ENCODE measurements around the gene AHCYL2. TPM values are rescaled to one million over a fixed set of nuclear protein-coding genes. Genes with fewer than 3 reads are reported as not detected.

The AHCYL2 gene
- total RNA-seq, 1 donor from 2014 or later = 39.3 TPM

DNA sequence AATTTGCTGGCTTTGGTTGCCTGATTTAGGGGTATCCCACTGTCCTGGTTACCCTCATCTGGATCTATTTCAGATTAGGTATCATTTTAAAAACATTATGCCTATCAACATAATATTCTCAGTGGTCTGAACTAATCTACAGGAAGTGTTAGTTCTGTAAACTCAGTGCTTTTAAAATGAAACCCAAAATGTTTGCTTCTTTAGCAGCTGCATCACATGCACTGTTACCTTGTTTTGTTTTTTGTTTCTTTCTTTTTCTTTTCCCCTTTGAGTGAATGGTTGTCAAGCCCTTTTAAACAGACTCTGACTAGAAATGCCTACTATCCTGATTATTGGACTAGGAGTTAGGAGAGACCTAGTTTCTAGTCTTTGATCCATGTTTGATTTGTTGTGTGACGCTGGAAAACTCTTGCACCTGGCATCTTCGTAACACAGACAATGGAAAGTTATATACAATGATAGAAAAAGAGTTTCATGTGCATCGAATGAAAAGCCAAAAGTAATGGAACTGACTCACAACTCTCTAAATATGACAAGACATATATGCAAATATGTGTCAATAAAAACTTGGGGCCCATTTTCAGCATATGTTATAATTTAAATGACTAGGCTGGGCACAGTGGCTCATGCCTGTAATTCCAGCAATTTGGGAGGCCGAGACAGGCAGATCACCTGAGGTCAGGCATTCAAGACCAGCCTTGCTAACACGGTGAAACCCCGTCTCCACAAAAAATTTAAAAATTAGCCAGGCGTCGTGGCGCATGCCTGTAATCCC, 157.1 kb downstream of the AHCYL2 start:
- H2AFZ ChIP-seq (replicated peaks) = no peak overlapping the region
- H4K20me1 ChIP-seq (ENCODE audit: low read depth) = peaks cover 16% of the 10 kb centered on the region
- Mint-ChIP-seq H3K4me1 (peaks cover 9% of the 10 kb centered on the region), H3K9me3 (no peaks in the 10 kb centered on the region), H3K27me3 (ENCODE audit: insufficient read depth, low read depth) (no peaks in the 10 kb centered on the region), H3K27ac (no peak overlapping the region), H3K36me3 (peaks cover 7% of the 10 kb centered on the region), H3K4me3 (no peak overlapping the region)
- no peak for DNase-seq (ENCODE audit: low spot score)
- H3K36me3 ChIP-seq = no peaks in the 10 kb centered on the region
- H3K4me1 ChIP-seq = peaks cover 11% of the 10 kb centered on the region
- no peak overlapping the region for H3K4me2 ChIP-seq
- H3K27ac ChIP-seq = no peak overlapping the region
- no peaks in the 10 kb centered on the region for H3K9me3 ChIP-seq (ENCODE audit: low read depth)
- H3K79me2 ChIP-seq (ENCODE audit: low read depth) = no peaks in the 10 kb centered on the region
- no peak overlapping the region for H3K4me3 ChIP-seq
- no peak for TF ChIP-seq EZH2phosphoT487 (IDR thresholded peaks at IDR 0.05)
- no peak for TF ChIP-seq EZH2 (IDR thresholded peaks at IDR 0.05)
- TF ChIP-seq, protein P1, sequence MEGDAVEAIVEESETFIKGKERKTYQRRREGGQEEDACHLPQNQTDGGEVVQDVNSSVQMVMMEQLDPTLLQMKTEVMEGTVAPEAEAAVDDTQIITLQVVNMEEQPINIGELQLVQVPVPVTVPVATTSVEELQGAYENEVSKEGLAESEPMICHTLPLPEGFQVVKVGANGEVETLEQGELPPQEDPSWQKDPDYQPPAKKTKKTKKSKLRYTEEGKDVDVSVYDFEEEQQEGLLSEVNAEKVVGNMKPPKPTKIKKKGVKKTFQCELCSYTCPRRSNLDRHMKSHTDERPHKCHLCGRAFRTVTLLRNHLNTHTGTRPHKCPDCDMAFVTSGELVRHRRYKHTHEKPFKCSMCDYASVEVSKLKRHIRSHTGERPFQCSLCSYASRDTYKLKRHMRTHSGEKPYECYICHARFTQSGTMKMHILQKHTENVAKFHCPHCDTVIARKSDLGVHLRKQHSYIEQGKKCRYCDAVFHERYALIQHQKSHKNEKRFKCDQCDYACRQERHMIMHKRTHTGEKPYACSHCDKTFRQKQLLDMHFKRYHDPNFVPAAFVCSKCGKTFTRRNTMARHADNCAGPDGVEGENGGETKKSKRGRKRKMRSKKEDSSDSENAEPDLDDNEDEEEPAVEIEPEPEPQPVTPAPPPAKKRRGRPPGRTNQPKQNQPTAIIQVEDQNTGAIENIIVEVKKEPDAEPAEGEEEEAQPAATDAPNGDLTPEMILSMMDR (IDR thresholded peaks at IDR 0.05) = no peak
- H3K9ac ChIP-seq = no peak overlapping the region
- no peaks in the 10 kb centered on the region for H3F3A ChIP-seq (ENCODE audit: low read depth)
- no peaks in the 10 kb centered on the region for H3K27me3 ChIP-seq

DNA sequence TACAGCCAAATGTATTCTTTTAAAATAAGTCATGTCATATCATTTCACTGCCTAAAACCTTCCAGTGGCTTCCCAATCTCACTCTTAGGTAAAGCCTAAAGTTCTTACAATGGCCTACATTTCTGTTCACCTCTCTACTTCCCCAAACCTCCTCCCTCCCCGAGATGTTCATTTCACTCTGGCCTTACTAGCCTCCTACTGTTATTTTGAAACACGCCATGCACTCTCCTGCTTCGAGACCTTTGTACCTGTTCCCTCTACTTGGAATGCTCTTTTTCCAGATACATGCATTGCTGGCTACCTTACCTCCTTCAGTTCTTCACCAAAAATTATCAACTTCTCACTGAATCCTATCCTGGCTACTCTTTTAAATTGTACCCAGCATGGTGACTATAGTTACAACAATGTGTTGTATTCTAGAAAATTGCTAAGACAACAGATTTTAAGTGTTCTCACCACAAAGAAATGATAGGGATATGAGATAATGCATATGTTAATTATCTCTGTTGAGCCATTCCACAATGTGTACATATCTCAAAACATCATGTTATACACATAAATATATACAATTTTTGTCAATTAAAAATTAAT, 158.8 kb downstream of the AHCYL2 start:
- no peak overlapping the region for H3K27ac Mint-ChIP-seq
- H3K9me3 Mint-ChIP-seq = no peaks in the 10 kb centered on the region

DNA sequence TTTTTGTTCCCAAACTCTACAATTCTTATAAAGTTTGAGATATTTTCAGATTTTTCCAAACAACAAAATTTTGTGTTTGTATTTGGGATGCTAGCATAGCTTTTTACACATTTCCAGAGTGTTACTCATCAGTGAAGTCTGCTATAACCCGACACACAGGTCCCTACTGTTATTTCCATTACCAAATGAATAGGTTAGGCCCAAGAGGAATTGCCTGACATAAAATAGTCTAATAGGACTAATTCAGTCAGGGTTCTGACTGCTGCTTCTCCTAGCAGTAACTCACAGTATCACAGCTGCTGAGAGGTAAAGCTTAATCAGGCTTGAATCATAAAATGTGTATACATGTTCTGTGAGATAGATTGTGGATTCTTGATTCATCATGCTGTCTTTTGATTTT, 160.3 kb downstream of the AHCYL2 start:
- peaks cover 16% of the 10 kb centered on the region for H3F3A ChIP-seq (ENCODE audit: low read depth)
- Mint-ChIP-seq H3K27ac (no peak overlapping the region), H3K36me3 (peaks cover 7% of the 10 kb centered on the region), H3K9me3 (no peaks in the 10 kb centered on the region), H3K27me3 (ENCODE audit: insufficient read depth, low read depth) (no peaks in the 10 kb centered on the region), H3K4me1 (peaks cover 28% of the 10 kb centered on the region), H3K4me3 (no peak overlapping the region)
- no peak overlapping the region for H2AFZ ChIP-seq (replicated peaks)
- H3K36me3 ChIP-seq = no peaks in the 10 kb centered on the region
- DNase-seq (ENCODE audit: low spot score) = no peak
- no peaks in the 10 kb centered on the region for H3K27me3 ChIP-seq
- H3K79me2 ChIP-seq (ENCODE audit: low read depth) = no peaks in the 10 kb centered on the region
- TF ChIP-seq EZH2phosphoT487 (IDR thresholded peaks at IDR 0.05) (no peak), EZH2 (IDR thresholded peaks at IDR 0.05) (no peak)
- TF ChIP-seq, protein P1 (IDR thresholded peaks at IDR 0.05) = no peak
- no peak overlapping the region for H3K4me2 ChIP-seq
- H3K9me3 ChIP-seq (ENCODE audit: low read depth) = no peaks in the 10 kb centered on the region
- H4K20me1 ChIP-seq (ENCODE audit: low read depth) = peaks cover 44% of the 10 kb centered on the region
- no peak overlapping the region for H3K27ac ChIP-seq
- no peak overlapping the region for H3K4me3 ChIP-seq
- H3K9ac ChIP-seq = no peak overlapping the region
- H3K4me1 ChIP-seq = peaks cover 40% of the 10 kb centered on the region

More for the DNA sequence above, 158.8 kb downstream of the AHCYL2 start:
- no peaks in the 10 kb centered on the region for H3K36me3 ChIP-seq
- Mint-ChIP-seq H3K4me1 (peaks cover 25% of the 10 kb centered on the region), H3K36me3 (peaks cover 7% of the 10 kb centered on the region), H3K4me3 (no peak overlapping the region), H3K27me3 (ENCODE audit: insufficient read depth, low read depth) (no peaks in the 10 kb centered on the region)
- no peak overlapping the region for H3K9ac ChIP-seq
- H3K79me2 ChIP-seq (ENCODE audit: low read depth) = no peaks in the 10 kb centered on the region
- H3K4me2 ChIP-seq = no peak overlapping the region
- H3K27ac ChIP-seq = no peak overlapping the region
- H3K4me1 ChIP-seq = peaks cover 28% of the 10 kb centered on the region
- no peaks in the 10 kb centered on the region for H3K9me3 ChIP-seq (ENCODE audit: low read depth)
- DNase-seq (ENCODE audit: low spot score) = no peak
- peaks cover 14% of the 10 kb centered on the region for H3F3A ChIP-seq (ENCODE audit: low read depth)
- H3K27me3 ChIP-seq = no peaks in the 10 kb centered on the region
- peaks cover 33% of the 10 kb centered on the region for H4K20me1 ChIP-seq (ENCODE audit: low read depth)
- H2AFZ ChIP-seq (replicated peaks) = no peak overlapping the region
- TF ChIP-seq EZH2phosphoT487 (IDR thresholded peaks at IDR 0.05) (no peak), EZH2 (IDR thresholded peaks at IDR 0.05) (no peak)
- TF ChIP-seq, protein P1 (IDR thresholded peaks at IDR 0.05) = no peak
- no peak overlapping the region for H3K4me3 ChIP-seq
